Gastroesophageal sphincter (tissue), 3 donors: ENCODE measurements around the gene THAP11.

Source experiments
- POLR2A ChIP-seq, 2 donors: fragments of 450-650 bp; IDR thresholded peaks; one replicate each; pipeline ENCODE4 v1.6.1; 2017; ENCODE audit warnings: antibody characterized with exemption in 2 of 2, mild to moderate bottlenecking in 2 of 2, moderate library complexity in 1 of 2
- TF ChIP-seq, protein P1 (sequence below), 4 experiments: fragments of 200-600 bp in 2 of 4; fragments of 450-650 bp in 2 of 4; sonication (generic) in 1 of 4; IDR thresholded peaks; one replicate each; pipeline ENCODE4 v1.5.1; 2017 to 2019; ENCODE audit warnings: antibody characterized with exemption in 4 of 4, mild to moderate bottlenecking in 2 of 4, moderate library complexity in 2 of 4

DNA sequence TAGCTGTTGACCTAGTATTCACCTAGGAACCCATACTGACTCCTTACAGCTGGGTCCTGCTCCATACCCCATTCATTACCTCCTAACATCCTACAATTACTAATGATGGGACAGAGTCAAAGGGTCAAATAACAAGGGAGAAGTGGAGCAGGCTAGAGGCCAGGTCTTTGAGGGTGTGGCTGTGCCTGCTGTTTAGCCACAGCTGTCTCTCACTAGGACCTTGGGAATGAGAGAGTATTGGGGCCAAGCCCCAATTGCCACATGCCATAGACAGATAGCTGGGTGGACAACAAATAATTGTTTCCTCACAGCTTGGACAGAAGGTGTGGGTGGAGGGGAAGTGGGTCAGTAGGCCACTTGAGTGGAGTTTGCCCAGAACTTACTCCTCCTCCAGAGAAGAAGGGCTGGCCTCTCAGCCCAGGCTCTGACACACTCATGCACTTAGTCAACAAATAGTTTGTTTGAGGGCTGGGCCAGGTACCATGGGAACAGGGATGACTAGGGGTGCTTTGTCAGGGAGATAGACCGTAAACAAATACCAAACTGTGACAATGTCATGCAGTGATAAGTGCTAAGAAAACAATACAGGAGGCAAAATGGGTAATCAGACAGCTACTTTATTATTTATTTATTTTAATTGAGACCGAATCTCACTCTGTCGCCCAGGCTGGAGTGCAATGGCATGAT is 15.6 kb downstream of the THAP11 start:
- TF ChIP-seq, protein P1, sequence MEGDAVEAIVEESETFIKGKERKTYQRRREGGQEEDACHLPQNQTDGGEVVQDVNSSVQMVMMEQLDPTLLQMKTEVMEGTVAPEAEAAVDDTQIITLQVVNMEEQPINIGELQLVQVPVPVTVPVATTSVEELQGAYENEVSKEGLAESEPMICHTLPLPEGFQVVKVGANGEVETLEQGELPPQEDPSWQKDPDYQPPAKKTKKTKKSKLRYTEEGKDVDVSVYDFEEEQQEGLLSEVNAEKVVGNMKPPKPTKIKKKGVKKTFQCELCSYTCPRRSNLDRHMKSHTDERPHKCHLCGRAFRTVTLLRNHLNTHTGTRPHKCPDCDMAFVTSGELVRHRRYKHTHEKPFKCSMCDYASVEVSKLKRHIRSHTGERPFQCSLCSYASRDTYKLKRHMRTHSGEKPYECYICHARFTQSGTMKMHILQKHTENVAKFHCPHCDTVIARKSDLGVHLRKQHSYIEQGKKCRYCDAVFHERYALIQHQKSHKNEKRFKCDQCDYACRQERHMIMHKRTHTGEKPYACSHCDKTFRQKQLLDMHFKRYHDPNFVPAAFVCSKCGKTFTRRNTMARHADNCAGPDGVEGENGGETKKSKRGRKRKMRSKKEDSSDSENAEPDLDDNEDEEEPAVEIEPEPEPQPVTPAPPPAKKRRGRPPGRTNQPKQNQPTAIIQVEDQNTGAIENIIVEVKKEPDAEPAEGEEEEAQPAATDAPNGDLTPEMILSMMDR (IDR thresholded peaks at IDR 0.05), result no peak
- no peak for TF ChIP-seq POLR2A (IDR thresholded peaks at IDR 0.05)
